Urothelium cell line (cell line): ENCODE measurements around the gene CPT1A.
"Not testable (repeated sequence)": the region's sequence is repeated elsewhere in the genome, so short reads cannot be mapped to it uniquely, and the experiment has no call there.

Source experiments
- DNase-seq: peaks from one replicate; pipeline ENCODE4 v3.0.0; 2011; ENCODE audit warnings: low spot score, mixed read lengths
- FAIRE-seq: peaks from 2 replicates; lab custom pipeline; 2011; peaks lifted over from hg19 to GRCh38; lab: Jason Lieb, UNC

Gene CPT1A

GRCh38 chr11:68841718-68842426 is at the start of gene CPT1A:
CPT1A (minus strand) TSS chr11:68841916; CDS start chr11:68815474, 26,442 bp downstream.
- no peak for DNase-seq

GRCh38 chr11:68890490-68891231 is 48.9 kb upstream of the CPT1A start:
- DNase-seq = no peak

More at GRCh38 chr11:68841718-68842426, at the start of gene CPT1A:
- FAIRE-seq = no peak

GRCh38 chr11:68889948-68890446 is 48.3 kb upstream of the CPT1A start:
- DNase-seq = no peak
- FAIRE-seq = no peak

More at GRCh38 chr11:68890490-68891231, 48.9 kb upstream of the CPT1A start:
- FAIRE-seq = no peak

GRCh38 chr11:68884827-68885226 is 43.1 kb upstream of the CPT1A start:
- DNase-seq, FAIRE-seq: not testable (repeated sequence)

GRCh38 chr11:68882391-68882790 is 40.7 kb upstream of the CPT1A start:
- DNase-seq (no peak), FAIRE-seq (no peak)

GRCh38 chr11:68881320-68881719 is 39.6 kb upstream of the CPT1A start:
- DNase-seq (no peak), FAIRE-seq (no peak)

GRCh38 chr11:68880851-68881250 is 39.1 kb upstream of the CPT1A start:
- DNase-seq (no peak), FAIRE-seq (no peak)

GRCh38 chr11:68878022-68878421 is 36.3 kb upstream of the CPT1A start:
- DNase-seq (no peak), FAIRE-seq (no peak)

- DNase-seq = no peak
- no peak for FAIRE-seq
Measured at GRCh38 chr11:68872216-68873003, 30.7 kb upstream of the CPT1A start.

- DNase-seq (no peak), FAIRE-seq (no peak)
Measured at GRCh38 chr11:68870470-68870869, 28.8 kb upstream of the CPT1A start.

- FAIRE-seq = no peak
- no peak for DNase-seq
Measured at GRCh38 chr11:68868221-68868835, 26.6 kb upstream of the CPT1A start.

- FAIRE-seq (no peak), DNase-seq (no peak)
Measured at GRCh38 chr11:68867066-68867465, 25.4 kb upstream of the CPT1A start.

DNA sequence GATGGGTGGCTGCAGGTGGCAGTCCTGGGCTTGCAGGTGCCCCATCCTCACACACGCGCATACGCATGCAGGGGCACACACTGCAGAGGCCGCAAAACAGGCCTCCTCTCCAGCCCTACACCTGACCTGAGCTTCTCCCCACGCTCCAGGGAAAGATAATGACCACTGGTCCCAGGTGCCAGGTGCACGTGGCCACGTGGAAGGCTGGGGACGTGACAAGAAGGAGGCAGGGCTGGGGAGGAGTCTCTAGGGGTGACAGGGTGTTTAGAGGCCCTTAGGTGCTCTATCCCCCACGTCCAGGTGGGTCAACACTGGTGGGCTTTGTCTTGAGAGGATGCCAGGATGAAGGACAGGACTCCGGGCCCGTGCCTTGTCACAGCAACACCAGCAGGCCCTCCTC is 23.5 kb upstream of the CPT1A start:
- DNase-seq (no peak), FAIRE-seq (no peak)

- FAIRE-seq (no peak), DNase-seq (no peak)
Measured at GRCh38 chr11:68863553-68864265, 22.0 kb upstream of the CPT1A start.

DNA sequence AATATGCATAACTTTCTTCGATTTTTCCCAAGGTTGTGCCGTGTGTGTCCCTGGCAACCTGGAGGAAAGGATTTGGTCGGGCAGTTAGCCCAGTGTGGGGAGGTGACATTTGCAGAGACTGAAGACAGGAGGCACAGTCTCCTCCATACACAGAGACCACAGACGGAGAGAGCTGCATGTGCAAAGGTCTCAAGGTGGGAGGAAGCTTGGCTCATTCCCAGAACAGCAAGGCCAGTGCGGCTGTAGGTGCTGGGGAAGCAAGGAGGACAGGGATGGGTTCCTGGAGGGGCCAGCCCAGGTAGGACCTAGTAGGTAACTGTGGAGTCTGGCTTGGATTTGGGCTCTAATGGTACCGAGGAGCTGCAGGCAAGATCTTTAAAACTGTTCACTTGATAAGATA is 20.7 kb upstream of the CPT1A start:
- no peak for FAIRE-seq
- DNase-seq = no peak

DNA sequence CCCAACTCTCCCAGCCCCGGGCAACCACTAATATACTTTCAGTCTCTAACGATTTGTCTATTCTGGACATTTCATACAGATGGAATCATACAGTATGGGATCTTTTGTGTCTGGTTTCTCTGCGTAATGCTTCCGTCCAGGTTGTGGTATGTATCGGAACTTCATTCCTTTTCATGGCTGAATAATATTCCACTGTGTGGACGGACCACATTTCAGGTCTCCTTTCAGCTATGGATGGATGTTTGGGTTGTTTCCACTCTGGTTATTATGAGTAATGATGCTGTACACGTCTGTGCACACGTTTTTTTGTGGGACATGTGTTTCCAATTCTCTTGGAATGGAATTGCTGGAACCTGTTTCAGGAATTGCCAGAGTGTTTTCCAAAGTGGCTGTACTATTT is 17.4 kb upstream of the CPT1A start:
- DNase-seq = no peak
- FAIRE-seq = no peak

DNA sequence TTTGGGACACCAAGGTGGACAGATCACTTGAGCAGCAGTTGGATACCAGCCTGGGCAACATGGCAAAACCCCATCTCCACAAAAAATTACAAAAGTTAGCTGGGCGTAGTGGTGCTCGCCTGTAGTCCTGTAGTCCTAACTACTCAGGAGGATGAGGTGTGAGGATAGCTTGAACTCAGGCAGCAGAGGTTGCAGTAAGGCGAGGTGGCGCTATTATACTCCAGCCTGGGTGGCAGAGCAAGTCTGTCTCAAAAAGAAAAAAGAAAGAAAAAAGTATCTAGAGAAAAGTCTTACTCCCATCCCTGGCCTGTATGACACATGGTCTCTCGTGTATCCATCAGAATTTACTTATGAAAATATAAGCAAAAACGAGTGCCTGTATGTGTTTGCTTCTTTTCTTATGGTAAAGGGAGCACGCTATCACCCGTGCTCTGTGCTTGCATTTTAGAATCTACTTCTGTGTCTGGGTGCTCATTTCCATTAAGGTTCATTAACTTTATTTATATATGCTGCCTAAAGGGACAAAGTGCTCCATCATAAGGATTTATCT is 15.4 kb upstream of the CPT1A start:
- FAIRE-seq (no peak), DNase-seq (no peak)

- FAIRE-seq, DNase-seq: not testable (repeated sequence)
Measured at GRCh38 chr11:68856425-68857030, 14.8 kb upstream of the CPT1A start.

GRCh38 chr11:68855205-68855981 is 13.7 kb upstream of the CPT1A start:
- DNase-seq = no peak

More at GRCh38 chr11:68855205-68855981, 13.7 kb upstream of the CPT1A start:
- FAIRE-seq = no peak
